HEK293 (cell line): Measurements from ENCODE around the gene TMEM191C.
"Not testable (repeated sequence)": the region's sequence is repeated elsewhere in the genome, so short reads cannot be mapped to it uniquely, and the experiment has no call there.

Source experiments
- SP2 ChIP-seq: fragments of 450-650 bp; formaldehyde crosslinking; IDR thresholded peaks from 2 replicates; pipeline ENCODE4 v1.5.1; 2016; ENCODE audit warnings: missing biosample characterization, missing genetic modification characterization
- ZNF157 ChIP-seq: fragments of 450-650 bp; formaldehyde crosslinking; IDR thresholded peaks from 2 replicates; pipeline ENCODE4 v1.5.1; 2016; ENCODE audit warnings: missing biosample characterization, missing genetic modification characterization
- ZNF274 ChIP-seq, 2 experiments: fragments of 200-500 bp in 1 of 2; fragments of 450-650 bp in 1 of 2; sonication (Bioruptor generic) in 1 of 2; formaldehyde crosslinking in 1 of 2; IDR thresholded peaks; 2 replicates each; pipeline versions ENCODE4 v1.5.1 to v1.6.1; 2014 to 2016; ENCODE audit warnings: borderline replicate concordance in 1 of 2, inconsistent platforms in 1 of 2, low read length in 1 of 2, missing biosample characterization in 1 of 2, missing genetic modification characterization in 1 of 2
- TF ChIP-seq, protein P1 (sequence below): fragments of 450-650 bp; formaldehyde crosslinking; IDR thresholded peaks from 2 replicates; pipeline ENCODE4 v1.5.1; 2016; ENCODE audit warnings: missing biosample characterization, missing genetic modification characterization
- TF ChIP-seq, protein P2 (sequence below): fragments of 450-650 bp; formaldehyde crosslinking; IDR thresholded peaks from 2 replicates; pipeline ENCODE4 v1.5.1; 2016; ENCODE audit warnings: missing biosample characterization, missing genetic modification characterization
- TF ChIP-seq, protein P3 (sequence below): fragments of 450-650 bp; formaldehyde crosslinking; IDR thresholded peaks from 2 replicates; pipeline ENCODE4 v1.5.1; 2017; ENCODE audit warnings: missing biosample characterization, mild to moderate bottlenecking, missing genetic modification characterization, moderate library complexity
- TF ChIP-seq, protein P4 (sequence below): fragments of 450-650 bp; formaldehyde crosslinking; IDR thresholded peaks from 2 replicates; pipeline ENCODE4 v1.5.1; 2016; ENCODE audit warnings: missing biosample characterization, missing genetic modification characterization

DNA sequence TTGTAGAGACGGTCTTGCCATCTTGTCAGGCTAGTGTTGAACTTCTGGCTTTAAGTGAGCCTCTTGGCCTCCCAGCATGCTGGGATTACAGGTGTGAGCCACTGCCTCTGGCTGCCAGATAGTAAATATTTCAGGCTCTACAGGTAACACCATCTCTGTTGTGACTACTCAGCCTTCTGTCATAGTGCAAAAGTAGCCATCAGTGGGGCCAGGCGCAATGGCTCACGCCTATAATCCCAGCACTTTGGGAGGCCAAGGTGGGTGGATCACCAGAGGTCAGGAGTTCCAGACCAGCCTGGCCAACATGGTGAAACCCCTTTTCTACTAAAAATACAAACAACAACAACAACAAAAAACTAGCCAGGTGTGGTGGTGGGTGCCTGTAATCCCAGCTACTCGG lies 14.5 kb upstream of the TMEM191C start:
- TF ChIP-seq, protein P1, sequence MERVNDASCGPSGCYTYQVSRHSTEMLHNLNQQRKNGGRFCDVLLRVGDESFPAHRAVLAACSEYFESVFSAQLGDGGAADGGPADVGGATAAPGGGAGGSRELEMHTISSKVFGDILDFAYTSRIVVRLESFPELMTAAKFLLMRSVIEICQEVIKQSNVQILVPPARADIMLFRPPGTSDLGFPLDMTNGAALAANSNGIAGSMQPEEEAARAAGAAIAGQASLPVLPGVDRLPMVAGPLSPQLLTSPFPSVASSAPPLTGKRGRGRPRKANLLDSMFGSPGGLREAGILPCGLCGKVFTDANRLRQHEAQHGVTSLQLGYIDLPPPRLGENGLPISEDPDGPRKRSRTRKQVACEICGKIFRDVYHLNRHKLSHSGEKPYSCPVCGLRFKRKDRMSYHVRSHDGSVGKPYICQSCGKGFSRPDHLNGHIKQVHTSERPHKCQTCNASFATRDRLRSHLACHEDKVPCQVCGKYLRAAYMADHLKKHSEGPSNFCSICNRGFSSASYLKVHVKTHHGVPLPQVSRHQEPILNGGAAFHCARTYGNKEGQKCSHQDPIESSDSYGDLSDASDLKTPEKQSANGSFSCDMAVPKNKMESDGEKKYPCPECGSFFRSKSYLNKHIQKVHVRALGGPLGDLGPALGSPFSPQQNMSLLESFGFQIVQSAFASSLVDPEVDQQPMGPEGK = not testable (repeated sequence)
- TF ChIP-seq, protein P2, sequence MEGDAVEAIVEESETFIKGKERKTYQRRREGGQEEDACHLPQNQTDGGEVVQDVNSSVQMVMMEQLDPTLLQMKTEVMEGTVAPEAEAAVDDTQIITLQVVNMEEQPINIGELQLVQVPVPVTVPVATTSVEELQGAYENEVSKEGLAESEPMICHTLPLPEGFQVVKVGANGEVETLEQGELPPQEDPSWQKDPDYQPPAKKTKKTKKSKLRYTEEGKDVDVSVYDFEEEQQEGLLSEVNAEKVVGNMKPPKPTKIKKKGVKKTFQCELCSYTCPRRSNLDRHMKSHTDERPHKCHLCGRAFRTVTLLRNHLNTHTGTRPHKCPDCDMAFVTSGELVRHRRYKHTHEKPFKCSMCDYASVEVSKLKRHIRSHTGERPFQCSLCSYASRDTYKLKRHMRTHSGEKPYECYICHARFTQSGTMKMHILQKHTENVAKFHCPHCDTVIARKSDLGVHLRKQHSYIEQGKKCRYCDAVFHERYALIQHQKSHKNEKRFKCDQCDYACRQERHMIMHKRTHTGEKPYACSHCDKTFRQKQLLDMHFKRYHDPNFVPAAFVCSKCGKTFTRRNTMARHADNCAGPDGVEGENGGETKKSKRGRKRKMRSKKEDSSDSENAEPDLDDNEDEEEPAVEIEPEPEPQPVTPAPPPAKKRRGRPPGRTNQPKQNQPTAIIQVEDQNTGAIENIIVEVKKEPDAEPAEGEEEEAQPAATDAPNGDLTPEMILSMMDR = not testable (repeated sequence)
- not testable (repeated sequence) for TF ChIP-seq SP2 (tag by site-specific recombination); ZNF274 (IDR thresholded peaks at IDR 0.05; ENCODE audit: low read length); ZNF274 (tag by site-specific recombination; IDR thresholded peaks at IDR 0.05; ENCODE audit: borderline replicate concordance); ZNF157
- TF ChIP-seq, protein P3, sequence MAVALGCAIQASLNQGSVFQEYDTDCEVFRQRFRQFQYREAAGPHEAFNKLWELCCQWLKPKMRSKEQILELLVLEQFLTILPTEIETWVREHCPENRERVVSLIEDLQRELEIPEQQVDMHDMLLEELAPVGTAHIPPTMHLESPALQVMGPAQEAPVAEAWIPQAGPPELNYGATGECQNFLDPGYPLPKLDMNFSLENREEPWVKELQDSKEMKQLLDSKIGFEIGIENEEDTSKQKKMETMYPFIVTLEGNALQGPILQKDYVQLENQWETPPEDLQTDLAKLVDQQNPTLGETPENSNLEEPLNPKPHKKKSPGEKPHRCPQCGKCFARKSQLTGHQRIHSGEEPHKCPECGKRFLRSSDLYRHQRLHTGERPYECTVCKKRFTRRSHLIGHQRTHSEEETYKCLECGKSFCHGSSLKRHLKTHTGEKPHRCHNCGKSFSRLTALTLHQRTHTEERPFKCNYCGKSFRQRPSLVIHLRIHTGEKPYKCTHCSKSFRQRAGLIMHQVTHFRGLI (tag by site-specific recombination) = not testable (repeated sequence)
- TF ChIP-seq, protein P4, sequence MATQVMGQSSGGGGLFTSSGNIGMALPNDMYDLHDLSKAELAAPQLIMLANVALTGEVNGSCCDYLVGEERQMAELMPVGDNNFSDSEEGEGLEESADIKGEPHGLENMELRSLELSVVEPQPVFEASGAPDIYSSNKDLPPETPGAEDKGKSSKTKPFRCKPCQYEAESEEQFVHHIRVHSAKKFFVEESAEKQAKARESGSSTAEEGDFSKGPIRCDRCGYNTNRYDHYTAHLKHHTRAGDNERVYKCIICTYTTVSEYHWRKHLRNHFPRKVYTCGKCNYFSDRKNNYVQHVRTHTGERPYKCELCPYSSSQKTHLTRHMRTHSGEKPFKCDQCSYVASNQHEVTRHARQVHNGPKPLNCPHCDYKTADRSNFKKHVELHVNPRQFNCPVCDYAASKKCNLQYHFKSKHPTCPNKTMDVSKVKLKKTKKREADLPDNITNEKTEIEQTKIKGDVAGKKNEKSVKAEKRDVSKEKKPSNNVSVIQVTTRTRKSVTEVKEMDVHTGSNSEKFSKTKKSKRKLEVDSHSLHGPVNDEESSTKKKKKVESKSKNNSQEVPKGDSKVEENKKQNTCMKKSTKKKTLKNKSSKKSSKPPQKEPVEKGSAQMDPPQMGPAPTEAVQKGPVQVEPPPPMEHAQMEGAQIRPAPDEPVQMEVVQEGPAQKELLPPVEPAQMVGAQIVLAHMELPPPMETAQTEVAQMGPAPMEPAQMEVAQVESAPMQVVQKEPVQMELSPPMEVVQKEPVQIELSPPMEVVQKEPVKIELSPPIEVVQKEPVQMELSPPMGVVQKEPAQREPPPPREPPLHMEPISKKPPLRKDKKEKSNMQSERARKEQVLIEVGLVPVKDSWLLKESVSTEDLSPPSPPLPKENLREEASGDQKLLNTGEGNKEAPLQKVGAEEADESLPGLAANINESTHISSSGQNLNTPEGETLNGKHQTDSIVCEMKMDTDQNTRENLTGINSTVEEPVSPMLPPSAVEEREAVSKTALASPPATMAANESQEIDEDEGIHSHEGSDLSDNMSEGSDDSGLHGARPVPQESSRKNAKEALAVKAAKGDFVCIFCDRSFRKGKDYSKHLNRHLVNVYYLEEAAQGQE (tag by site-specific recombination) = not testable (repeated sequence)
